ENCODE data around the gene EZR.

The EZR gene

GRCh38 chr6:158775832-158776231, 43.3 kb downstream of the EZR start:
- DNase-seq (ENCODE audit: low spot score) = no peak

GRCh38 chr6:158774717-158775449, 44.3 kb downstream of the EZR start:
- DNase-seq (ENCODE audit: low spot score) = no peak

GRCh38 chr6:158773581-158774449, 45.4 kb downstream of the EZR start:
- no peak for DNase-seq (ENCODE audit: low spot score)

- peak; percentile 86 for DNase-seq (ENCODE audit: low spot score)
These were observed 46.3 kb downstream of the EZR start for GRCh38 chr6:158772851-158773371.

GRCh38 chr6:158772172-158772571, 47.0 kb downstream of the EZR start:
- DNase-seq (ENCODE audit: low spot score) = no peak

- DNase-seq (ENCODE audit: low spot score) = no peak
These were observed 47.6 kb downstream of the EZR start for GRCh38 chr6:158771399-158772152.

GRCh38 chr6:158770533-158771330, 48.4 kb downstream of the EZR start:
- no peak for DNase-seq (ENCODE audit: low spot score)

- DNase-seq (ENCODE audit: low spot score) = no peak
These were observed 49.3 kb downstream of the EZR start for GRCh38 chr6:158769771-158770432.

GRCh38 chr6:158769234-158769770, 49.9 kb downstream of the EZR start:
- no peak for DNase-seq (ENCODE audit: low spot score)

GRCh38 chr6:158768436-158768835, 50.7 kb downstream of the EZR start:
- no peak for DNase-seq (ENCODE audit: low spot score)

- DNase-seq (ENCODE audit: low spot score) = no peak
These were observed 51.5 kb downstream of the EZR start for GRCh38 chr6:158767709-158768108.

GRCh38 chr6:158766621-158767455, 52.3 kb downstream of the EZR start:
- no peak for DNase-seq (ENCODE audit: low spot score)

GRCh38 chr6:158765499-158766068, 53.6 kb downstream of the EZR start:
- DNase-seq (ENCODE audit: low spot score) = no peak

GRCh38 chr6:158764926-158765325, 54.2 kb downstream of the EZR start:
- no peak for DNase-seq (ENCODE audit: low spot score)

GRCh38 chr6:158764183-158764849, 54.9 kb downstream of the EZR start:
- no peak for DNase-seq (ENCODE audit: low spot score)

GRCh38 chr6:158763434-158764182, 55.6 kb downstream of the EZR start:
- no peak for DNase-seq (ENCODE audit: low spot score)

GRCh38 chr6:158762787-158763433, 56.3 kb downstream of the EZR start:
- no peak for DNase-seq (ENCODE audit: low spot score)

GRCh38 chr6:158761746-158762145, 57.4 kb downstream of the EZR start:
- no peak for DNase-seq (ENCODE audit: low spot score)
